A549 (cell line): ENCODE data around the gene SPACDR. TPM values are rescaled to one million over a fixed set of nuclear protein-coding genes. Genes with fewer than 3 reads are reported as not detected.

Experiments used
- ATAC-seq, 2 experiments: fragments of 200-7000 bp in 1 of 2; fragments of >200 bp in 1 of 2; cut with Nextera tagmentation in 1 of 2; cut with Tn5 transposase in 1 of 2; 3 replicates each; pipeline versions ENCODE4 v1.8.0 to v1.9.1; 2018 to 2020; ENCODE audit warnings: mild to moderate bottlenecking in 1 of 2, moderate library complexity in 1 of 2
- CTCF ChIA-PET: fragments of 300-600 bp; sonication (Branson Sonifier 250); formaldehyde crosslinking; extraction: SDS; loops from one replicate; lab custom pipeline; 2021; ENCODE audit warnings: antibody characterized with exemption, inconsistent platforms; lab: Yijun Ruan, JAX
- POLR2A ChIA-PET: fragments of 350-600 bp; formaldehyde crosslinking; extraction: SDS; loops from one replicate; lab custom pipeline; 2021; ENCODE audit warnings: antibody characterized with exemption, inconsistent platforms; lab: Yijun Ruan, JAX
- DNase-seq, 2 experiments: peaks; one replicate each; pipeline versions ENCODE4 v3.0.0 to v3.0.0-alpha.2; 2011 to 2016; ENCODE audit warnings: low read depth in 1 of 2, low spot score in 1 of 2
- FAIRE-seq: peaks from 2 replicates; lab custom pipeline; 2011; peaks lifted over from hg19 to GRCh38; lab: Jason Lieb, UNC
- H3K27ac ChIP-seq, 2 experiments: fragments of >200 bp; sonication (Bioruptor Twin); formaldehyde crosslinking; 3 replicates each; pipeline ENCODE4 v1.5.1; 2016 to 2017
- H3K4me1 ChIP-seq: fragments of >200 bp; sonication (Bioruptor Twin); formaldehyde crosslinking; 3 replicates; pipeline ENCODE4 v1.6.1; 2016
- H3K4me2 ChIP-seq: fragments of >200 bp; sonication (Bioruptor Twin); formaldehyde crosslinking; 3 replicates; pipeline ENCODE4 v1.6.1; 2016
- H3K4me3 ChIP-seq: fragments of >200 bp; sonication (Bioruptor Twin); formaldehyde crosslinking; 3 replicates; pipeline ENCODE4 v1.5.1; 2016
- H3K9me3 ChIP-seq: fragments of >200 bp; sonication (Bioruptor Twin); formaldehyde crosslinking; 3 replicates; pipeline ENCODE4 v1.6.1; 2016
- ATOH8 ChIP-seq: fragments of 250-450 bp; sonication (Bioruptor Pico); IDR thresholded peaks from 2 replicates; pipeline ENCODE4 v1.5.0; 2020; ENCODE audit warnings: low read depth, mild to moderate bottlenecking, moderate library complexity
- BCL3 ChIP-seq: fragments of >200 bp; sonication (Bioruptor Twin); formaldehyde crosslinking; IDR thresholded peaks from 3 replicates; pipeline ENCODE4 v1.6.1; 2016
- BHLHE40 ChIP-seq: IDR thresholded peaks from 2 replicates; pipeline ENCODE4 v1.6.1; 2012; ENCODE audit warnings: low read depth, low read length, inconsistent platforms
- CEBPB ChIP-seq, 2 experiments: fragments of >200 bp in 1 of 2; sonication (Bioruptor Twin) in 1 of 2; formaldehyde crosslinking in 1 of 2; IDR thresholded peaks; 2 replicates each; pipeline ENCODE4 v1.6.1; 2012 to 2016
- CHD2 ChIP-seq: fragments of 150-350 bp; IDR thresholded peaks from 2 replicates; pipeline ENCODE4 v1.6.1; 2014; ENCODE audit warnings: low read length; ENCODE audit not compliant: partially characterized antibody
- E2F6 ChIP-seq: IDR thresholded peaks from 2 replicates; pipeline ENCODE4 v1.6.1; 2012; ENCODE audit warnings: low read depth, borderline replicate concordance
- EHF ChIP-seq: fragments of 250-450 bp; sonication (Bioruptor Pico); IDR thresholded peaks from 2 replicates; pipeline ENCODE4 v1.5.0; 2020; ENCODE audit warnings: mild to moderate bottlenecking
- EP300 ChIP-seq, 2 experiments: fragments of >200 bp; sonication (Bioruptor Twin); formaldehyde crosslinking; IDR thresholded peaks; 2 replicates in 1 of 2; 3 replicates in 1 of 2; pipeline ENCODE4 v1.6.1; 2016 to 2017
- FOSB ChIP-seq: fragments of 250-450 bp; sonication (Bioruptor Pico); IDR thresholded peaks from 2 replicates; pipeline ENCODE4 v1.5.0; 2020; ENCODE audit warnings: mild to moderate bottlenecking, moderate library complexity
- FOSL2 ChIP-seq, 2 experiments: fragments of 450-650 bp in 1 of 2; fragments of >200 bp in 1 of 2; sonication (Bioruptor Twin) in 1 of 2; formaldehyde crosslinking; IDR thresholded peaks; 2 replicates each; pipeline versions ENCODE4 v1.5.0 to v1.6.1; 2016 to 2020; ENCODE audit warnings: mild to moderate bottlenecking in 1 of 2, moderate library complexity in 1 of 2
- FOXS1 ChIP-seq: fragments of 250-450 bp; sonication (Bioruptor Pico); IDR thresholded peaks from 2 replicates; pipeline ENCODE4 v1.5.0; 2020; ENCODE audit warnings: mild to moderate bottlenecking, moderate library complexity
- GATA3 ChIP-seq: IDR thresholded peaks from 2 replicates; pipeline ENCODE4 v1.6.1; 2012; ENCODE audit warnings: borderline replicate concordance
- HOXA7 ChIP-seq: fragments of 250-450 bp; sonication (Bioruptor Pico); IDR thresholded peaks from 2 replicates; pipeline ENCODE4 v1.5.0; 2020; ENCODE audit warnings: mild to moderate bottlenecking, moderate library complexity
- HOXB13 ChIP-seq: fragments of 250-450 bp; sonication (Bioruptor Pico); IDR thresholded peaks from 2 replicates; pipeline ENCODE4 v1.5.0; 2020; ENCODE audit warnings: low read depth, mild to moderate bottlenecking, moderate library complexity
- HOXB5 ChIP-seq: fragments of 250-450 bp; sonication (Bioruptor Pico); IDR thresholded peaks from 2 replicates; pipeline ENCODE4 v1.5.0; 2020; ENCODE audit warnings: mild to moderate bottlenecking, moderate library complexity
- JUN ChIP-seq, 2 experiments: fragments of >200 bp; sonication (Bioruptor Twin); formaldehyde crosslinking; IDR thresholded peaks; 2 replicates in 1 of 2; 3 replicates in 1 of 2; pipeline ENCODE4 v1.6.1; 2016 to 2017
- MAFK ChIP-seq: fragments of 450-650 bp; IDR thresholded peaks from 2 replicates; pipeline ENCODE4 v1.6.1; 2014; ENCODE audit not compliant: partially characterized antibody
- MAX ChIP-seq: IDR thresholded peaks from 2 replicates; pipeline ENCODE4 v1.6.1; 2012
- MYC ChIP-seq: IDR thresholded peaks from 2 replicates; pipeline ENCODE4 v1.6.1; 2012; ENCODE audit warnings: mild to moderate bottlenecking, inconsistent platforms, low read length, improper control_type of control experiment, borderline replicate concordance
- NFE2L2 ChIP-seq: fragments of 150-350 bp; conservative IDR thresholded peaks from 2 replicates; pipeline ENCODE4 v1.6.1; 2014; ENCODE audit warnings: low read length
- NPAS2 ChIP-seq: fragments of 250-450 bp; sonication (Bioruptor Pico); IDR thresholded peaks from 2 replicates; pipeline ENCODE4 v1.8.0; 2022; ENCODE audit warnings: mild to moderate bottlenecking, moderate library complexity, borderline replicate concordance
- PBX3 ChIP-seq: IDR thresholded peaks from 2 replicates; pipeline ENCODE4 v1.6.1; 2012
- PHF8 ChIP-seq: fragments of 200-600 bp; sonication (generic); IDR thresholded peaks from 2 replicates; pipeline ENCODE4 v1.6.1; 2016; ENCODE audit warnings: low read depth, mild to moderate bottlenecking, antibody characterized with exemption, moderate library complexity, borderline replicate concordance
- POLR2A ChIP-seq: IDR thresholded peaks from 2 replicates; pipeline ENCODE4 v1.6.1; 2012; ENCODE audit warnings: mild to moderate bottlenecking, low read length
- RARB ChIP-seq: fragments of 250-450 bp; sonication (Bioruptor Pico); IDR thresholded peaks from 2 replicates; pipeline ENCODE4 v1.8.0; 2021; ENCODE audit warnings: mild to moderate bottlenecking, moderate library complexity
- RCOR1 ChIP-seq: fragments of 150-350 bp; IDR thresholded peaks from 2 replicates; pipeline ENCODE4 v1.6.1; 2014; ENCODE audit warnings: antibody characterized with exemption, low read length, low read depth
- REST ChIP-seq: fragments of 200-600 bp; sonication (generic); IDR thresholded peaks from 2 replicates; pipeline ENCODE4 v1.6.1; 2016; ENCODE audit warnings: antibody characterized with exemption, mild to moderate bottlenecking, moderate library complexity
- RFX5 ChIP-seq: fragments of 450-650 bp; IDR thresholded peaks from 2 replicates; pipeline ENCODE4 v1.7.1; 2014; ENCODE audit warnings: antibody characterized with exemption, mild to moderate bottlenecking, moderate library complexity
- TP53 ChIP-seq: fragments of 250-450 bp; sonication (Bioruptor Pico); IDR thresholded peaks from 2 replicates; pipeline ENCODE4 v1.5.0; 2021; ENCODE audit warnings: mild to moderate bottlenecking, moderate library complexity
- USF2 ChIP-seq: fragments of 450-650 bp; IDR thresholded peaks from 2 replicates; pipeline ENCODE4 v1.6.1; 2014; ENCODE audit warnings: antibody characterized with exemption
- ZFP36 ChIP-seq: fragments of 450-650 bp; IDR thresholded peaks from 2 replicates; pipeline ENCODE4 v1.6.1; 2014; ENCODE audit warnings: borderline replicate concordance; ENCODE audit not compliant: partially characterized antibody
- WGBS: methylation state at CpG from one replicate; pipeline ENCODE4 v1.1.6; 2017; ENCODE audit errors: missing lambda C conversion rate; 5-methylcytosine and 5-hydroxymethylcytosine counted together
- polyA plus RNA-seq, 4 experiments: library from polyadenylated mRNA; depleted of rRNA in 3 of 4; stranded (reverse); fragments of >200 nt; fragmentation: RNase III in 1 of 4; extraction: RNeasy Plus Mini Kit Qiagen cat#74134 plus additional on column Dnase treatment in 1 of 4; gene quantifications; 2 replicates in 3 of 4; 3 replicates in 1 of 4; pipeline ENCODE4 v1.2.3, GENCODE V29; 2011 to 2017

SPACDR gene
- polyA plus RNA-seq, 2 of the 4 experiments (the other 2 are of a cell fraction): 0.17 to 0.34 TPM

- Histone ChIP-seq H3K4me1 (peaks cover 26% of the 10 kb centered on the region; the same call in 2 of the 3 replicates), H3K9me3 (peaks cover 5% of the 10 kb centered on the region; the same call in 1 of the 3 replicates), H3K4me3 (peak within 1 kb of the TSS; percentile 86), H3K4me2 (peak within 1 kb of the TSS; percentile 88), H3K27ac (peak within 1 kb of the TSS; percentile 93 to 100)
- 2% methylated on average over 55 of the region's 66 CpGs for WGBS
- no peak for FAIRE-seq
- ATAC-seq: peak; percentile 77 to 78
- ChIA-PET POLR2A (interaction anchor here (0.6 to 2.8 kb wide), 44 partner anchors 9 to 1020 kb away, joined by 3 to 23 read pairs (median 6); partner anchors contain the start of genes AGFG2, BUD31, COPS6 and FBXO24), CTCF (interaction anchor here (0.8 to 1.5 kb wide), 4 partner anchors 10 to 27 kb away, joined by 3 to 5 read pairs (median 4); no protein-coding TSS in a partner anchor)
- peak; percentile 88 to 99 for DNase-seq
- TF ChIP-seq RARB: no peak; the same call in none of the 2 replicates
- peak; percentile 87 to 92 for TF ChIP-seq JUN (IDR thresholded peaks at IDR 0.05)
- TF ChIP-seq ZFP36: no peak
- peak; percentile 87 for TF ChIP-seq PHF8
- TF ChIP-seq TP53 (CRISPR knock-in tag): peak; percentile 95
- no peak for TF ChIP-seq FOSL2 (IDR thresholded peaks at IDR 0.05)
- TF ChIP-seq FOSL2 (CRISPR knock-in tag; IDR thresholded peaks at IDR 0.05): no peak
- TF ChIP-seq REST: peak; percentile 54; the same call in 1 of the 2 replicates
- TF ChIP-seq EP300 (IDR thresholded peaks at IDR 0.05): no peak
- TF ChIP-seq BCL3: peak; percentile 99
- TF ChIP-seq FOSB: peak; percentile 98
- TF ChIP-seq NFE2L2: no peak
- no peak for TF ChIP-seq CEBPB (IDR thresholded peaks at IDR 0.05)
- TF ChIP-seq HOXB13 (CRISPR knock-in tag): peak; percentile 88
- no peak; the same call in 1 of the 2 replicates for TF ChIP-seq GATA3
- TF ChIP-seq ATOH8: peak; percentile 62; the same call in 1 of the 2 replicates
- no peak for TF ChIP-seq BHLHE40
- TF ChIP-seq HOXA7 (CRISPR knock-in tag): peak; percentile 98
- no peak for TF ChIP-seq MAFK
- TF ChIP-seq FOXS1 (CRISPR knock-in tag): no peak
- TF ChIP-seq RCOR1: no peak
- 0 out of 2 replicates have a peak, but pooled peaks have one; percentile 16 for TF ChIP-seq RFX5
- peak; percentile 79; the same call in 1 of the 2 replicates for TF ChIP-seq EHF (CRISPR knock-in tag)
- peak; percentile 98 for TF ChIP-seq POLR2A
- no peak for TF ChIP-seq NPAS2 (CRISPR knock-in tag)
- TF ChIP-seq MYC: peak; percentile 18; the same call in 1 of the 2 replicates
- peak; percentile 92 for TF ChIP-seq HOXB5 (CRISPR knock-in tag)
- peak; percentile 100 for TF ChIP-seq E2F6
- peak; percentile 34 for TF ChIP-seq CHD2
- 0 out of 2 replicates have a peak, but pooled peaks have one; percentile 40 for TF ChIP-seq USF2
- TF ChIP-seq PBX3: peak; percentile 77
- TF ChIP-seq MAX: peak; percentile 100
Observed at GRCh38 chr7:100428199-100428966, 35.7 kb downstream of the SPACDR start, which contains the start of gene ZCWPW1. Gene ZCWPW1 (minus strand): TSS chr7:100428703. CDS start chr7:100420649, 8,054 bp downstream.
